Lung microvascular endothelial cell (primary cell): ENCODE measurements around the gene DNAAF3. TPM values are rescaled to one million over a fixed set of nuclear protein-coding genes. Genes with fewer than 3 reads are reported as not detected.

Source experiments
- DNase-seq, 2 donors: peaks; one replicate each; pipeline versions ENCODE4 v3.0.0 to v3.0.0-alpha.2; 2010; ENCODE audit warnings: low read depth in 2 of 2
- total RNA-seq: library from RNA; depleted of rRNA; stranded (reverse); fragments of >200 nt; gene quantifications from 2 replicates; pipeline ENCODE4 v1.2.1, GENCODE V29; 2014

Gene DNAAF3
- total RNA-seq, 1 donor from 2014 or later, result 0.40 TPM

DNA sequence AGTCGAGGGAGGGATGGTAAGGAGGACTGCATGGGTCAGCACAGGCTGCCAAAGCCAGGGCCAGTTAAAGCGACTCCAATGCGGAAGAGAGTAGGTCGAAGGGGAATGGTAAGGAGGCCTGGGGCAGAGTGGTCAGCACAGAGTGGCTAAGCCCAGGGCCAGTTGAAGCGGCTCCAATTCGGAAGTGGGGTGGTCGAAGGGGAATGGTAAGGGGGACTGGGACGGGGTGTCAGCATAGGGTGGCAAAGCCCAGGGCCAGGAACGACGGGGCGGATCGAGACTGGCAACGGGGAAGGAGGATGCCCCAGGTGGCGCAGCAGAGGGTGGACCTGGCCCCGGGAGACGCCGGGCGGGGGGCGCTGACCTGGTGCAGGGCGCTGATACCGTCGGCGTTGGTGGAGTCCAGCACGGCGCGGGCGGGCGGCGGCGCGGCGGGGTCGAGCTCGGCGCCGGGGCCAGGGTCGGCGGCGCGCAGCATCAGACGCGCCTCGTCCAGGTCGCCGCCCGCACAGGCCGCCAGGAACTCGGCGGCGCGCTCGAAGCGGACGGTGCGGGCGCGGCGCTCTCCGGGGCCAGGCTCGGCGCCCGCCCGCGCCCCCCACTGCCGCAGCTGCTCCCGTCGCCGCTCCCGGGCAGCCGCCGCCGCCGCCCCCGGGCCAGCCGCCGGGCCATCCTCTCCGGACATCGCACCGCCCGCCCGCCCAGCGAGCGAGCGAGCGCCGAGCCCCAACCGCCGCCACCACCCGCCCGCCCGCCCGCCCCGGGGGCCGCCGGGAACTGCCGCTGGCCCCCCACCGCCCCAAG, 49.4 kb downstream of the DNAAF3 start, which contains the start of gene PPP1R12C:
TSS of gene PPP1R12C (minus strand) at position 779 of the 804 bp plus-strand sequence. CDS start at position 685, 94 bp downstream.
- DNase-seq, result peak; percentile 24 to 33

DNA sequence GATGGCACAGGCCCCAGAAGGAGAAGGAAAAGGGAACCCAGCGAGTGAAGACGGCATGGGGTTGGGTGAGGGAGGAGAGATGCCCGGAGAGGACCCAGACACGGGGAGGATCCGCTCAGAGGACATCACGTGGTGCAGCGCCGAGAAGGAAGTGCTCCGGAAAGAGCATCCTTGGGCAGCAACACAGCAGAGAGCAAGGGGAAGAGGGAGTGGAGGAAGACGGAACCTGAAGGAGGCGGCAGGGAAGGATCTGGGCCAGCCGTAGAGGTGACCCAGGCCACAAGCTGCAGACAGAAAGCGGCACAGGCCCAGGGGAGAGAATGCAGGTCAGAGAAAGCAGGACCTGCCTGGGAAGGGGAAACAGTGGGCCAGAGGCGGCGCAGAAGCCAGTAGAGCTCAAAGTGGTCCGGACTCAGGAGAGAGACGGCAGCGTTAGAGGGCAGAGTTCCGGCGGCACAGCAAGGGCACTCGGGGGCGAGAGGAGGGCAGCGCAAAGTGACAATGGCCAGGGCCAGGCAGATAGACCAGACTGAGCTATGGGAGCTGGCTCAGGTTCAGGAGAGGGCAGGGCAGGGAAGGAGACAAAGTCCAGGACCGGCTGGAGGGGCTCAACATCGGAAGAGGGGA, 50.1 kb downstream of the DNAAF3 start:
- DNase-seq, result peak; percentile 29 to 64

DNA sequence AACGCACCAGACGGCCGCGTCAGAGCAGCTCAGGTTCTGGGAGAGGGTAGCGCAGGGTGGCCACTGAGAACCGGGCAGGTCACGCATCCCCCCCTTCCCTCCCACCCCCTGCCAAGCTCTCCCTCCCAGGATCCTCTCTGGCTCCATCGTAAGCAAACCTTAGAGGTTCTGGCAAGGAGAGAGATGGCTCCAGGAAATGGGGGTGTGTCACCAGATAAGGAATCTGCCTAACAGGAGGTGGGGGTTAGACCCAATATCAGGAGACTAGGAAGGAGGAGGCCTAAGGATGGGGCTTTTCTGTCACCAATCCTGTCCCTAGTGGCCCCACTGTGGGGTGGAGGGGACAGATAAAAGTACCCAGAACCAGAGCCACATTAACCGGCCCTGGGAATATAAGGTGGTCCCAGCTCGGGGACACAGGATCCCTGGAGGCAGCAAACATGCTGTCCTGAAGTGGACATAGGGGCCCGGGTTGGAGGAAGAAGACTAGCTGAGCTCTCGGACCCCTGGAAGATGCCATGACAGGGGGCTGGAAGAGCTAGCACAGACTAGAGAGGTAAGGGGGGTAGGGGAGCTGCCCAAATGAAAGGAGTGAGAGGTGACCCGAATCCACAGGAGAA, 50.9 kb downstream of the DNAAF3 start:
- peak in 1 of 2 donors; percentile 52 for DNase-seq

- DNase-seq, result no peak
Measured at GRCh38 chr19:55114566-55115145, 51.8 kb downstream of the DNAAF3 start.

- peak; percentile 95 for DNase-seq
Measured at GRCh38 chr19:55113570-55114039, 52.8 kb downstream of the DNAAF3 start.

DNA sequence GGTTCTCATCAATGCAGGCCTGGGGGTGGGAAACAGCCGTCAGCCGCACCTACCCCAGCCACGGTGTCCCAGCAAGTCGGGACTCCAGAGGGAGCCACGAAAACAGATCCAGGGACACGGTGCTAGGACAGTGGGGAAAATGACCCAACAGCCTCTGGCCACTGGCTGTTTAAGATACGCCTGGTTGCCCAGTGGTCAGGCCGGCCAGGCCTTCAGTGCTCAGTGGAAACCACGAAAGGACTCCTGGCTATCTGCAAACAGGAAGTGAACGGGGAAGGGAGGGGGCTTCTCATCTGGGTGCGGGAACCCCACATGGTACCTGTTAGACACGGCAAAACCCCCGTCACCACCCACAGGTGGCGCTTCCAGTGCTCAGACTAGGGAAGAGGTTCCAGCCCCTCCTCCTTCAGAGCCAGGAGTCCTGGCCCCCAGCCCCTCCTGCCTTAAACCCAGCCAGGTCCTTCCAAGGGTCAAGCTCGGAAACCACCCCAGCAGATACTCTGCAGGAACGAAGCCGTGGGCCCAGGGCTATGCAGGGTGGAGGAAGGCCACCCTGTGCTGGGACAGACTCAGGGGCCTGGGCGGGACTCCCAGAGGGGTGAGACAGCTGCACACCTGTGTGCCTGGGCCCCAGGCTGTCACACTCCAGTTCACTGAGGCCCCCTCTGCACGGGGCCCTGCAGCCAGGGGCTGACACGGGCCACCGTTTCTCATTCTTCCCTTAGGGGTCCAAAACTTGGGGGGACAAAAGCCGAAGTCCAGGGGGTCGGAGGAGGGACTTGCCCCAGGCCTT, 53.4 kb downstream of the DNAAF3 start:
- DNase-seq, result no peak

- no peak for DNase-seq
Measured at GRCh38 chr19:55112246-55112776, 54.1 kb downstream of the DNAAF3 start.

DNA sequence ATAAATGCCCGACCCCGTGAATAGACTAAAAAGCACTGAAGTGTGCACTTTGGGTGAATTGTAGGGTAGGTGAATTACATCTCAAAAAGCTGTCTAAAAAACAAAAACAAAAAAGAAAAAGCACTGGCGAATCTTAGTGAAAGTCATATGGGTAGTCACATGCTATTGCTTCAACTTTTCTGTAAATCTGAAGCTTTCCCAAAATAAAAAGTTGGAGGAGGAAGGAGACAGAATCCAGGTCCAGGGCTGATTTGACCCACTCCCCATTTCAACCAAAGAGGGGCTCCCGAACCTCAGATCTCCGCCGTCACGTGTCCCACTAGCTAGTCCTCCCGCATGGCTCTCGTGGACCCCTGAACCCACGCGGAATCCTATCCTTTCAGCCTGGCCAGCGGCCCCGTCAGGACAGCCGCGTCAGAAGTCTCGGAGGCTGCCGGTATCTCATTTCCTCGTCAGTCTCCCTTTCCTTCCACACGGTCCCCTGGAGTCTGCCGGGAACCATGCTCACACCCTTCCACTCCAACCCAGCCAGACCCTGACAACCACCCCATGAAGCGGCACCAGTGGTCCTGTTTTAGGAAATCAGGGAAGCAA, 55.1 kb downstream of the DNAAF3 start:
- no peak for DNase-seq

DNA sequence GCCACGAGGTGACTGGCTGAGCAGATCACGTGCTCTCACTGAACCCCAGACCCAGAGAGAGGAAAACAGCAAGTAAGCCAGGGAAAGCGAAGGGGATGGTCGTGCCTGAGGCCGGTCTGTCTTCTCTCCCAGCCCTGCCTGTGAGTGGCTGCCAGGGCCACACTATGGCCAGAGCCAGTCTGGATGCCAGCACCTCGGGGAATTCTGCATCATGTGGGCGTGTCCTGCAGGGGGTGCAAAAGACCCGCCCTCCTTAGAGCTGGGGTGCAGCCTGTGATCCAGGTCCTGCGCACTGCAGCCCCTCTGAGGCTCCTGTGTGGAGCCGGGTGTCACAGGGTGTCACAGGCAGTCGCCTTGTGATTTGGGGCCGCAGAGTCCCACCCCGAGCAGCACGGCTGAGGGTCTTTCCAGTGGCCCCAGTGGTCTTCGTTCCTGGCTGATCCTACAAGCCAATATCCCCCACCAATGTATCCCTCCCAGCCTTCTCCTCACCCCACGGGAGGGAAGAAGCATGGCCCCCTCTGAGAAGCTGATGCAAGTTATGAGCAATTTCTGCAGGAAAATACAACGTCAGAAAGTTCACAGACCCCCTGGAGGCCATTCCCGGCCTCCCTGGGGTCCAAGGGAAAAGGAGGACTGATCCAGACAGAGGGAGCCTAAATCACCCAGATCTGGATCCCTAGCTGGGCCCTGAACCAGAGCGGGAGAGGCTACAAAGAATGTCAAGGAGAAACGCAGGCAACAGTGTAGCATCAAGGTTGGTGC, 56.7 kb downstream of the DNAAF3 start:
- no peak for DNase-seq

Other genes with a start within 250 kb of the DNAAF3 start
- not detected in 2 replicates for gene NLRP7, start 219.1 kb downstream of the DNAAF3 start, total RNA-seq
- gene NLRP2, start 200.2 kb downstream of the DNAAF3 start, total RNA-seq, result 0.22 and 2.6 TPM in 2 replicates
- gene GP6, start 128.3 kb downstream of the DNAAF3 start, total RNA-seq, result not detected in 2 replicates
- 10.2 and 19.0 TPM in 2 replicates for gene RDH13, start 103.5 kb downstream of the DNAAF3 start, total RNA-seq
- 9.9 and 12.0 TPM in 2 replicates for gene EPS8L1, start 90.7 kb downstream of the DNAAF3 start, total RNA-seq
- gene PPP1R12C, start 49.0 kb downstream of the DNAAF3 start, total RNA-seq, result 18.1 and 25.8 TPM in 2 replicates
- gene TNNT1, start 17.4 kb downstream of the DNAAF3 start, total RNA-seq, result 1.7 TPM in 1 of 2 replicates, not detected in the other
- gene TNNI3, start 8.9 kb downstream of the DNAAF3 start, total RNA-seq, result not detected in 2 replicates
- gene SYT5, start 13.7 kb upstream of the DNAAF3 start, total RNA-seq, result not detected in 2 replicates
- gene PTPRH, start 42.9 kb upstream of the DNAAF3 start, total RNA-seq, result under 0.01 TPM in 2 replicates
- gene TMEM86B, start 62.1 kb upstream of the DNAAF3 start, total RNA-seq, result 0.44 and 0.99 TPM in 2 replicates
- gene PPP6R1, start 92.4 kb upstream of the DNAAF3 start, total RNA-seq, result 16.1 and 24.8 TPM in 2 replicates
- 17.2 and 19.0 TPM in 2 replicates for gene HSPBP1, start 113.5 kb upstream of the DNAAF3 start, total RNA-seq
- gene BRSK1, start 117.4 kb upstream of the DNAAF3 start, total RNA-seq, result under 0.01 and 1.2 TPM in 2 replicates
- gene TMEM150B, start 158.7 kb upstream of the DNAAF3 start, total RNA-seq, result not detected in 2 replicates
- gene KMT5C, start 173.3 kb upstream of the DNAAF3 start, total RNA-seq, result 2.2 and 3.0 TPM in 2 replicates
- gene COX6B2, start 188.1 kb upstream of the DNAAF3 start, total RNA-seq, result not detected in 2 replicates
- not detected in 2 replicates for gene GARIN5B, start 196.6 kb upstream of the DNAAF3 start, total RNA-seq
- under 0.01 TPM in 1 of 2 replicates, not detected in the other for gene IL11, start 203.8 kb upstream of the DNAAF3 start, total RNA-seq
- gene TMEM190, start 210.2 kb upstream of the DNAAF3 start, total RNA-seq, result not detected in 2 replicates
- gene TMEM238, start 217.7 kb upstream of the DNAAF3 start, total RNA-seq, result 0.22 and 0.40 TPM in 2 replicates
- gene RPL28, start 219.3 kb upstream of the DNAAF3 start, total RNA-seq, result 118 and 119 TPM in 2 replicates
- 44.4 and 76.5 TPM in 2 replicates for gene UBE2S, start 241.2 kb upstream of the DNAAF3 start, total RNA-seq